HK-2 (cell line): Measurements from ENCODE around the gene PLCL2.
"Not testable (repeated sequence)": the region's sequence is repeated elsewhere in the genome, so short reads cannot be mapped to it uniquely, and the experiment has no call there.

Source experiments
- DNase-seq: peaks from one replicate; pipeline ENCODE4 v3.0.0-alpha.2; 2018; ENCODE audit not compliant: unreplicated experiment

PLCL2 gene

DNA sequence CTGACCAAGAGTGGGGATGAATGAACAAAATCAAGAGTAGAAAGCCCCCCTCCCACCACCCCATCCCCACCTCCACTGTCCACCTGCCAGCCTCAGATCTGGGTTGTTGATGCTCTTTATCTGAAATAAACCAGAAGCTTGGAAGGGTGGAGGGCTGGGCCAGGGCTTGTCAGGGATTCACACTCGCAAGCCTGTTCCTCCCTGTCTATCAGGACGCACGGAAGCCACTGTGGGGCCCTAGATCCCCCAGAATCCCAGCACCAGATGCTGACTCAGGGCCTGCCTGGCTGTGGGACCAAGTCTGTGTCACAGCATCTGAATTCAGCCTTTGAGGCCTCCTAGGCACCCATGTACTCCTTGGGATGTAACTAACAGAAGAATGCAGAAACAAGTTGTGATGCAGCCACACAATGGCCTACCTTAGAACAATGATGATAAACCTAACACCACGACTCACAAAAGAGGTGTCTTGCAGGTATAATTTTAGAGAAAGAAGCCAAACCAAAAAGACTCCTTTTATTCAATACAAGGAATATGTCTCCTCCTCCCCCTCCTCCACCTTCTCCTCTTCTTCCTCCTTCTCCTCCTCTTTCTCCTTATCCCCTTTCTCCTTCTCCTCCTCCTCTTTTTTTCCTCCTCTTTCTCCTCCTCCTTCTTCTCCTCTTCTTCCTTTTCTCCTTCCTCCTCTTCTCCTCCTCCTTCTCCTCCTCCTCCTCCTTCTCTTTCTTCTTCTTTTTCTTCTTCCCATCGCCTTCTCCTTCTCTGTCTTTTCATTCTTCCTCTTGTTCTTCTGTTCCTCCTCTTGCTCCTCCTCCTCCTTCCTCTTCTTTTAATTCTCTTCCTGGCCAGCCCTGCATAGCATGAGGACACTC is 234.7 kb downstream of the PLCL2 start:
- DNase-seq = no peak

DNA sequence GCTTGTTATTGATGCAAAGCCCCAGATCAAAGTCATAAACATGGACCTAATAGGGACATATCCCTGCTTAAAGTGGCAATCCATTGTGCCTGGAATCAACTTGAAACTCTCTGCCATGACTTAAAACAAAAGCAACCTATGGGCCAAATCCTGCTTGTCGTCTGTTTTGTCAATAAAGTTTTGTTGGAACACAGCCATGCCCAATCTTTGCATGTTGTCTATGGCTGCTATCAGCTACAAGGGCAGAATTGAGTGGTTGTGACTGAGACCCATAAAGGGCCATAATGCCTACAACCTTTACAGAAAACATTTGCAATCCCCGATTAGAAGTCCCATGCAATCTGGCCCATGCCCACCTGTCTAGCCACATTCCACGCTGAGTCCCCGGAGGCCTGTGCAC is 235.4 kb downstream of the PLCL2 start:
- no peak for DNase-seq

GRCh38 chr3:17121336-17121735 is 236.6 kb downstream of the PLCL2 start:
- DNase-seq = no peak

DNA sequence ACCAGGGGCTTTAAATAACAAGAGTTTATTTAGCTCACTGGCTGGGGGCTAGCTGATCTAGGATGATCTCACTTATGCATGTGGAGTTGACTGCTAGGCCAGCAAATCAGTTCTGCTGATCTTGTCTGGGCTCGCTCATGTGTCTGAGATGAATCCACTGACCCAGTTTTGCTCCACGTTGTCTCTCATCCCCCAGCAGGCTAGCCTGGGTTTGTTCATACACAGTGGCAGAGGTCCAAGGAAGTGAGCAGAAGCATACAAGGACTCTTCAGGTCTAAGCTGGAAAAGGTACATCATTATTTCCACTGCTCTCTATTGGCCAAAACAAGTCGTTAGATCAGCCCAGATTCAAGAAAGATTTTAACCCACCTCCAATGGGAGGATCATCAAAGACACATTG is 238.0 kb downstream of the PLCL2 start:
- no peak for DNase-seq

- no peak for DNase-seq
Observed at GRCh38 chr3:17125738-17126442, 241.1 kb downstream of the PLCL2 start.

GRCh38 chr3:17128671-17129070 is 243.9 kb downstream of the PLCL2 start:
- DNase-seq = not testable (repeated sequence)

DNA sequence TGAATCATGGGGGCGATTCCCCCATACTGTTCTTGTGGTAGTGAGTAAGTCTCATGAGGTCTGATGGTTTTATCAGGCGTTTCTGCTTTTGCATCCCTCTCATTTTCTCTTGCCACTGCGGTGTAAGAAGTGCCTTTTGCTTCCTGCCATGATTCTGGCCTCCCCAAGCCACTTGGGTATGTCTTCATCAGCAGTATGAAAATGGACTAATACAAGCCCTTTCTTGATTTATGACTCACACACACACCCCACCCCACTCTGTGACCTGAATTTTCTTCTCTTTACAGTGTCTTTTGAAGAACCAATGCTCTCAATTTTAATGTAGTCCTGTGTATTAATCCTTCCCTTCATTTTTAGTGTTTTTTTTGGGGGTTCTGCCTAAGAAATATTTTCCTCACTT is 244.8 kb downstream of the PLCL2 start:
- no peak for DNase-seq

DNA sequence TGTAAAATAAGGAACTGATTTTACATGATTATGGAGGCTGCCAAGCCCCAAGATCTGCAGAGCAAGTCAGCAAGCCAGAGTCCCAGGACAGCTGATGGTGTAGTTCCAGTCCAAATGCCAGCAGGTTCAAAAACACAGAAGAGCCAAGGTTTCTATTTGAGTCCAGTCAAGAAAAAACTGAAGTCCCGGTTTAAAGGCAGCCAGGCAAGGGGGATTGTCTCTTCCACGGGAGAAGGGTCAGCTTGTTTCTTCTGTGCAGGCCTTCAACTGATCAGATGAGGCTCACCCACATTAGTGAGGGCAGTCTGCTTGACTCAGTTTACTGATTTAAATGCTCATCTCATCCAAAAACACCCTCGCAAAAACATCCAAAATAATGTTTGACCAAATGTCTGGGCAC is 246.2 kb downstream of the PLCL2 start:
- no peak for DNase-seq

DNA sequence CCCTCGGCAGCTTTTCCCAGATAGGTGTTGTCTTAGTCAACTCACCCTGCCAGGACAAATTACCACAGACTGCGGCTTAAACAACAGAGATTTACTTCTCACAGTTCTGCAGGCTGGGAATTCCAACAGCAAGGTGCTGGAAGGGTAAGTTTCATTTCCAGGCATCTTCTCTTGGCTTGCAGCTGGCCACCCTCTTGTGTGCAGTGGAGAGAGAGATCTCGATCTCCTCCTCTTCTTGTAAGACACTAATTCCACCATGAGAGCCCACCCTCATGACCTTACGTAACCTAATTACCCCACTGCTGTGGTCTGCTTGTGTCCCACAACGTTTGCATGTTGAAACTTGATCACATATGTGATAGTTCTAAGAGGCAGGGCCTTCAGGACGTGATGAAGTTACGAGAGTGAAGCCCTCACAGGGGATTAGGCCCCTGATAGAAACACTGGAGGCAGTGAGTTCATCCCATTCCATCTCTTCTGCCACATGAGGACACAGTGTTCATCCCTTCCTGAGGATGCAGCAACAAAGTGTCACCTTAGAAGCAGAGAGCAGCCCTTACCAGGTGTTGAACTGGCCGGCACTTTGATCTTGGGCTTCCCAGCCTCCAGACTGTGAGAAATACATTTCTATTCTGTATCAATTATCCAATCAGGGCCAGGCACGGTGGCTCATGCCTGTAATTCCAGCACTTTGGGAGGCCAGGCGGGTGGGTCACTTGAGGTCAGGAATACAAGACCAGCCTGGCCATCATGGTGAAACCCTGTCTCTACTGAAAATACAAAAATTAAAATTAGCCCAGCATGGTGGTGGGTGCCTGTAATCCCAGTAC is 247.7 kb downstream of the PLCL2 start:
- DNase-seq = no peak

DNA sequence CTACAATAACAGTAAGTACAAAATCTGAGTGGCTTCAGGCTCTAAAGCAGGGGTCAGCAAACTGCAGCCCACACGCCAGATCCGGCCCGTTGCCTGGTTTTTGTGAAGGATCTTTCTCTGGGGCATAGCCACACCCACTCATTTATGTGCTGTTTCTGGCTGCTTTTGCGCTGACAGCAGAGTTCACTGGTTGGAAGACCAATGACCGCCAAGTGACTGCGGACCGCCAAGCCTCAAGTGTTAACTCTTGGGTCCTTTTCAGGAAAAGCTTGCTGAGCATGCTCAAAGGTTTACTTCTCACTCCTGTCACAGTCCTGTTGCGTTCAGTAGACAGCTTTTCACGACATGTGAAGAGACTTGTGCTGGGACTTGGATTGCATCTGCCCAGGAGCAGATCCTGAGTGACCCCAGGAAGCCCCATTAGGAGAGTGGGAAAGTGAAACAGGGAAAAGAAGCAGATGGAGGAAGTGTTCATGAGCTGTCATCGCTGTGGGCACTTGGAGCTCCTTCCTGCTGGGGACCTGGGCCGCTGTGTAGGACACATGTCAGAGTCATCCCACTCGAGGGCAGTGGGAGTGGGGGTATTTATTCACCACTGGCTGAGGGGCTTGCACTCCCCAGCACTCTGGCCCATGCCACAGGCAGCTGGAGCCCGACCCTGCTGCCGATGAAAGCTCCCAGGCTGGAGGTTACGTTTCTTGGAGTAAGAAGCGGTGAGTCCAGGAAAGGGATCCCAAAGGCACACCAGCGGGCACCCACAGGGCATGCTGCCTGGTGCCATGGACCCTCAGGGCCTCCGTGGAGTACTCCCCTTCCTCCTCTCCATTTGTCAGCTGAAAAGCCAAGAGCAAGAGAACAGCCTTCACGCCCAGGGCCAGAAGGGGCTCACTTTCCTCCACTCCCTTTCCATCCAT is 249.1 kb downstream of the PLCL2 start:
- DNase-seq = no peak

DNA sequence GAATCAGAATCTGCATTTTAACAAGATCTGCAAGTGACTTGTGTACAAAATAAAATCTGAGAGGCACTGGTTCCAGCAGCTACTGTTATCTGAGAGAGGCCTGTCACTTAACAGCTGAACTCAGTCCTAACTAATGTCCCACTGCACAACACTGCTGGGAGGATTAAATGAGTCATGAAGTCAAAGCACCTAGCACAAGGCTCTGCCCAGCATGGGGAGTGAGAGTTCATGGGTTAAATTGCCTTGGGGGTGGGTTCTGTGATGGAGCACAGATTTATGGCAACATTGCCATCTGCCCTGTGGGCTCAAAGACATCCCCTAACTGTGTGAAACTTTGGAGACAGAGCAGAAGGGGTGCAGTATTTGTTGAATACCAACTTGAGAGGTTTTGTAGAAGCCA is 250.9 kb downstream of the PLCL2 start:
- DNase-seq = no peak

GRCh38 chr3:17136136-17136721 is 251.5 kb downstream of the PLCL2 start:
- DNase-seq = no peak

- DNase-seq = no peak
Observed at GRCh38 chr3:17137321-17137826, 252.6 kb downstream of the PLCL2 start.

GRCh38 chr3:17138246-17139039 is 253.7 kb downstream of the PLCL2 start:
- DNase-seq = no peak
